WTC11 (cell line): Measurements from ENCODE around the gene SUN2. TPM values are rescaled to one million over a fixed set of nuclear protein-coding genes. Genes with fewer than 3 reads are reported as not detected.

ENCODE experiments used
- ATAC-seq: fragments of 200-7000 bp; cut with Tn5 transposase; 2 replicates; pipeline ENCODE4 v1.10.0; 2021; ENCODE audit warnings: mild to moderate bottlenecking, moderate library complexity
- CTCF ChIA-PET: fragments of 300-600 bp; sonication (Branson Sonifier 250); formaldehyde crosslinking; loops from one replicate; lab custom pipeline; 2021; ENCODE audit warnings: antibody characterized with exemption; lab: Charles Lee
- POLR2A ChIA-PET: fragments of 350-600 bp; sonication (Branson Sonifier 250); formaldehyde crosslinking; loops from one replicate; lab custom pipeline; 2021; ENCODE audit warnings: antibody characterized with exemption; lab: Charles Lee
- DNase-seq: peaks from one replicate; pipeline ENCODE4 v3.0.0; 2021; ENCODE audit warnings: low spot score
- H3K27ac Mint-ChIP-seq: 2 replicates; pipeline ENCODE4 v1.8.0; 2021; ENCODE audit warnings: mixed read lengths
- H3K27me3 Mint-ChIP-seq: 2 replicates; pipeline ENCODE4 v1.8.0; 2021; ENCODE audit warnings: low read depth, mild to moderate bottlenecking, moderate library complexity, mixed read lengths
- H3K36me3 Mint-ChIP-seq: 2 replicates; pipeline ENCODE4 v1.8.0; 2021; ENCODE audit warnings: mixed read lengths
- H3K4me1 Mint-ChIP-seq: 2 replicates; pipeline ENCODE4 v1.8.0; 2022; ENCODE audit warnings: mixed read lengths
- H3K4me3 Mint-ChIP-seq: 2 replicates; pipeline ENCODE4 v1.8.0; 2021; ENCODE audit warnings: mild to moderate bottlenecking, moderate library complexity, mixed read lengths
- H3K9me3 Mint-ChIP-seq: 2 replicates; pipeline ENCODE4 v1.8.0; 2021; ENCODE audit warnings: mixed read lengths
- KAT7 ChIP-seq: sonication (generic); formaldehyde crosslinking; IDR thresholded peaks from 2 replicates; pipeline ENCODE4 v1.8.1; 2023; ENCODE audit warnings: missing genetic modification reagents, mild to moderate bottlenecking, borderline replicate concordance
- MYBL2 ChIP-seq: sonication (generic); formaldehyde crosslinking; IDR thresholded peaks from 2 replicates; pipeline ENCODE4 v1.8.1; 2023; ENCODE audit warnings: mild to moderate bottlenecking, moderate library complexity, missing genetic modification reagents
- NR2C2 ChIP-seq: sonication (generic); formaldehyde crosslinking; IDR thresholded peaks from 2 replicates; pipeline ENCODE4 v1.8.0; 2022; ENCODE audit warnings: mild to moderate bottlenecking, missing genetic modification reagents
- OVOL2 ChIP-seq: fragments of 250-450 bp; sonication (Bioruptor Pico); IDR thresholded peaks from 2 replicates; pipeline ENCODE4 v1.9.0; 2021; ENCODE audit warnings: mild to moderate bottlenecking, borderline replicate concordance
- SOX15 ChIP-seq: fragments of 250-450 bp; sonication (Bioruptor Pico); IDR thresholded peaks from 2 replicates; pipeline ENCODE4 v1.9.0; 2021; ENCODE audit warnings: mild to moderate bottlenecking
- ZNF138 ChIP-seq: sonication (generic); formaldehyde crosslinking; conservative IDR thresholded peaks from 2 replicates; pipeline ENCODE4 v1.8.1; 2022; ENCODE audit warnings: mild to moderate bottlenecking, moderate library complexity, missing genetic modification reagents
- ZNF263 ChIP-seq: sonication (generic); formaldehyde crosslinking; IDR thresholded peaks from 2 replicates; pipeline ENCODE4 v1.8.1; 2022; ENCODE audit warnings: low read depth, mild to moderate bottlenecking, moderate library complexity, missing genetic modification reagents
- ZNF423 ChIP-seq: fragments of 250-450 bp; sonication (Bioruptor Pico); IDR thresholded peaks from 2 replicates; pipeline ENCODE4 v2.1.2; 2022; ENCODE audit warnings: mild to moderate bottlenecking, moderate library complexity
- total RNA-seq: library from RNA; stranded (reverse); gene quantifications from 3 replicates; pipeline ENCODE4 v1.2.3, GENCODE V29; 2021
- TF ChIP-seq, protein P1 (sequence below): sonication (generic); formaldehyde crosslinking; conservative IDR thresholded peaks from 2 replicates; pipeline ENCODE4 v1.8.1; 2022; ENCODE audit warnings: mild to moderate bottlenecking, missing genetic modification reagents
- TF ChIP-seq, protein P2 (sequence below): sonication (generic); formaldehyde crosslinking; IDR thresholded peaks from 2 replicates; pipeline ENCODE4 v1.8.1; 2023; ENCODE audit warnings: mild to moderate bottlenecking, missing genetic modification reagents, borderline replicate concordance
- TF ChIP-seq, protein P3 (sequence below): sonication (generic); formaldehyde crosslinking; IDR thresholded peaks from 2 replicates; pipeline ENCODE4 v1.8.1; 2022; ENCODE audit warnings: low read depth, mild to moderate bottlenecking, moderate library complexity, missing genetic modification reagents, borderline replicate concordance
- TF ChIP-seq, protein P4 (sequence below): sonication (generic); formaldehyde crosslinking; IDR thresholded peaks from 2 replicates; pipeline ENCODE4 v1.8.1; 2023; ENCODE audit warnings: mild to moderate bottlenecking, missing genetic modification reagents
- TF ChIP-seq, protein P5 (sequence below): fragments of 250-450 bp; sonication (Bioruptor Pico); conservative IDR thresholded peaks from 2 replicates; pipeline ENCODE4 v1.9.0; 2021; ENCODE audit warnings: mild to moderate bottlenecking
- TF ChIP-seq, protein P6 (sequence below): fragments of 250-450 bp; sonication (Bioruptor Pico); IDR thresholded peaks from 2 replicates; pipeline ENCODE4 v1.9.0; 2021; ENCODE audit warnings: mild to moderate bottlenecking
- TF ChIP-seq, protein P7 (sequence below): sonication (generic); formaldehyde crosslinking; IDR thresholded peaks from 2 replicates; pipeline ENCODE4 v1.8.1; 2023; ENCODE audit warnings: mild to moderate bottlenecking, missing genetic modification reagents
- TF ChIP-seq, protein P8 (sequence below): sonication (generic); formaldehyde crosslinking; IDR thresholded peaks from 2 replicates; pipeline ENCODE4 v1.8.0; 2023; ENCODE audit warnings: missing genetic modification reagents, mild to moderate bottlenecking, borderline replicate concordance
- TF ChIP-seq, protein P9 (sequence below): sonication (generic); formaldehyde crosslinking; IDR thresholded peaks from 2 replicates; pipeline ENCODE4 v1.8.0; 2022; ENCODE audit warnings: mild to moderate bottlenecking, missing genetic modification reagents

Gene SUN2
- total RNA-seq, 1 experiment from 2014 or later, result 30.1 TPM

DNA sequence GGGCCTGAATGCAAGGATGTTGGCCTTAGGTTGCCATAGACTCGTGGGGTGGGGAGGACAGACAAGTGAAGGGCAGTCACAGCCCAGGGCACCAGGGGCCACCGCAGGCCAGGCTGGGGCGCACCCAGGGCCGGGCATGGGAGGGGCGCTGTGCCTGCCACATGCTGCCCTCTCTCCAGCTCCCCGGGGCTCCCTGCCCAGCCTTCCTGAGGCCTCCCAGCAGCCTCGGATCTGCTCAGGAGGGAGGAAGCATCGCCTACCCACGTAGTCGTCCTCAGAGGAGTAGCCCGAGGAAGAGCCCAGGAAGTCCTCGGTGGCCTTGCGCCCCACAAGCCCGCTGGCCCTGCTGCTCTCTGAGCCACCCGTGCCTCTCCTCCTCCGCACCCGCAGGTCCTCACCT is 5.2 kb downstream of the SUN2 start:
- ChIA-PET CTCF (interaction anchor here (2.7 to 2.8 kb wide), 2 partner anchors 15 to 18 kb away, joined by 10 to 11 read pairs; no protein-coding TSS in a partner anchor), POLR2A (no interaction called here)
- Mint-ChIP-seq H3K9me3 (no peaks in the 10 kb centered on the region), H3K4me3 (no peak overlapping the region), H3K27me3 (no peaks in the 10 kb centered on the region; the same call in 1 of the 2 replicates), H3K27ac (no peak overlapping the region), H3K36me3 (peaks cover 6% of the 10 kb centered on the region), H3K4me1 (peaks cover 15% of the 10 kb centered on the region)
- no peak for DNase-seq
- ATAC-seq, result no peak
- TF ChIP-seq, protein P1, sequence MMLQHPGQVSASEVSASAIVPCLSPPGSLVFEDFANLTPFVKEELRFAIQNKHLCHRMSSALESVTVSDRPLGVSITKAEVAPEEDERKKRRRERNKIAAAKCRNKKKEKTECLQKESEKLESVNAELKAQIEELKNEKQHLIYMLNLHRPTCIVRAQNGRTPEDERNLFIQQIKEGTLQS, result no peak
- TF ChIP-seq, protein P2, sequence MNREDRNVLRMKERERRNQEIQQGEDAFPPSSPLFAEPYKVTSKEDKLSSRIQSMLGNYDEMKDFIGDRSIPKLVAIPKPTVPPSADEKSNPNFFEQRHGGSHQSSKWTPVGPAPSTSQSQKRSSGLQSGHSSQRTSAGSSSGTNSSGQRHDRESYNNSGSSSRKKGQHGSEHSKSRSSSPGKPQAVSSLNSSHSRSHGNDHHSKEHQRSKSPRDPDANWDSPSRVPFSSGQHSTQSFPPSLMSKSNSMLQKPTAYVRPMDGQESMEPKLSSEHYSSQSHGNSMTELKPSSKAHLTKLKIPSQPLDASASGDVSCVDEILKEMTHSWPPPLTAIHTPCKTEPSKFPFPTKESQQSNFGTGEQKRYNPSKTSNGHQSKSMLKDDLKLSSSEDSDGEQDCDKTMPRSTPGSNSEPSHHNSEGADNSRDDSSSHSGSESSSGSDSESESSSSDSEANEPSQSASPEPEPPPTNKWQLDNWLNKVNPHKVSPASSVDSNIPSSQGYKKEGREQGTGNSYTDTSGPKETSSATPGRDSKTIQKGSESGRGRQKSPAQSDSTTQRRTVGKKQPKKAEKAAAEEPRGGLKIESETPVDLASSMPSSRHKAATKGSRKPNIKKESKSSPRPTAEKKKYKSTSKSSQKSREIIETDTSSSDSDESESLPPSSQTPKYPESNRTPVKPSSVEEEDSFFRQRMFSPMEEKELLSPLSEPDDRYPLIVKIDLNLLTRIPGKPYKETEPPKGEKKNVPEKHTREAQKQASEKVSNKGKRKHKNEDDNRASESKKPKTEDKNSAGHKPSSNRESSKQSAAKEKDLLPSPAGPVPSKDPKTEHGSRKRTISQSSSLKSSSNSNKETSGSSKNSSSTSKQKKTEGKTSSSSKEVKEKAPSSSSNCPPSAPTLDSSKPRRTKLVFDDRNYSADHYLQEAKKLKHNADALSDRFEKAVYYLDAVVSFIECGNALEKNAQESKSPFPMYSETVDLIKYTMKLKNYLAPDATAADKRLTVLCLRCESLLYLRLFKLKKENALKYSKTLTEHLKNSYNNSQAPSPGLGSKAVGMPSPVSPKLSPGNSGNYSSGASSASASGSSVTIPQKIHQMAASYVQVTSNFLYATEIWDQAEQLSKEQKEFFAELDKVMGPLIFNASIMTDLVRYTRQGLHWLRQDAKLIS, result no peak
- TF ChIP-seq MYBL2 (no peak), NR2C2 (CRISPR knock-in tag) (no peak), KAT7 (no peak), ZNF138 (CRISPR knock-in tag) (no peak), SOX15 (CRISPR knock-in tag) (no peak), ZNF263 (CRISPR knock-in tag) (no peak), ZNF423 (CRISPR knock-in tag) (no peak), OVOL2 (CRISPR knock-in tag) (no peak)
- TF ChIP-seq, protein P3, sequence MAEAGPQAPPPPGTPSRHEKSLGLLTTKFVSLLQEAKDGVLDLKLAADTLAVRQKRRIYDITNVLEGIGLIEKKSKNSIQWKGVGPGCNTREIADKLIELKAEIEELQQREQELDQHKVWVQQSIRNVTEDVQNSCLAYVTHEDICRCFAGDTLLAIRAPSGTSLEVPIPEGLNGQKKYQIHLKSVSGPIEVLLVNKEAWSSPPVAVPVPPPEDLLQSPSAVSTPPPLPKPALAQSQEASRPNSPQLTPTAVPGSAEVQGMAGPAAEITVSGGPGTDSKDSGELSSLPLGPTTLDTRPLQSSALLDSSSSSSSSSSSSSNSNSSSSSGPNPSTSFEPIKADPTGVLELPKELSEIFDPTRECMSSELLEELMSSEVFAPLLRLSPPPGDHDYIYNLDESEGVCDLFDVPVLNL (CRISPR knock-in tag), result no peak
- TF ChIP-seq, protein P4, sequence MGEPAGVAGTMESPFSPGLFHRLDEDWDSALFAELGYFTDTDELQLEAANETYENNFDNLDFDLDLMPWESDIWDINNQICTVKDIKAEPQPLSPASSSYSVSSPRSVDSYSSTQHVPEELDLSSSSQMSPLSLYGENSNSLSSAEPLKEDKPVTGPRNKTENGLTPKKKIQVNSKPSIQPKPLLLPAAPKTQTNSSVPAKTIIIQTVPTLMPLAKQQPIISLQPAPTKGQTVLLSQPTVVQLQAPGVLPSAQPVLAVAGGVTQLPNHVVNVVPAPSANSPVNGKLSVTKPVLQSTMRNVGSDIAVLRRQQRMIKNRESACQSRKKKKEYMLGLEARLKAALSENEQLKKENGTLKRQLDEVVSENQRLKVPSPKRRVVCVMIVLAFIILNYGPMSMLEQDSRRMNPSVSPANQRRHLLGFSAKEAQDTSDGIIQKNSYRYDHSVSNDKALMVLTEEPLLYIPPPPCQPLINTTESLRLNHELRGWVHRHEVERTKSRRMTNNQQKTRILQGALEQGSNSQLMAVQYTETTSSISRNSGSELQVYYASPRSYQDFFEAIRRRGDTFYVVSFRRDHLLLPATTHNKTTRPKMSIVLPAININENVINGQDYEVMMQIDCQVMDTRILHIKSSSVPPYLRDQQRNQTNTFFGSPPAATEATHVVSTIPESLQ (CRISPR knock-in tag), result no peak
- TF ChIP-seq, protein P5, sequence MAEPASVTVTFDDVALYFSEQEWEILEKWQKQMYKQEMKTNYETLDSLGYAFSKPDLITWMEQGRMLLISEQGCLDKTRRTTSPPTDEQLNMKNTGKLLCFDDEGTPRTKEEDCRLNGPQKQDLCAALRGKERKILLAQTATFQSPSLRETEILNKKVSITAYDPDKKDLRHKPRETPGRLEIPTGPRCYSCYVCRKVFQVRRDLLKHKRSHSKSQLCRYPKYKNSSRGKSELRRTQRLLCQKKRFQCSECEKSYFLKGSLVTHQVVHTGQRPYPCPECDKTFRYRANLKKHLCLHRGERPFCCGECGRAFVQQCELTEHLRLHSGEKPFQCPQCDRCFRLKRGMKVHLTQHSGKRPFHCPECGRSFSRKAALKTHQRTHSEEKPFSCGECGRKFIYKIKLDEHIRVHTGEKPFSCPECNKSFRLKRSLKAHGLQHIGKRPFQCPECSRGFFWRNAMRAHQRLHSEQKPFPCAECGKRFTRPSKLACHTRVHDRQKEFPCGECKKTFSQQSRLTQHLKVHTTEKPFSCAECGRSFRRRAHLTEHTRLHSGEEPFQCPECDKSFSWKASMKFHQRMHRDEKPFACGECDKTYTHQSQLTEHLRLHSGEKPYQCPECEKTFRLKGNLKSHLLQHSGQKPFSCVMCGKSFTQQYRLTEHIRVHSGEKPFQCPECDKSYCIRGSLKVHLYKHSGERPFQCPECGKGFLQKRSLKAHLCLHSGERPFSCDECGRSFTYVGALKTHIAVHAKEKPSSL (CRISPR knock-in tag), result no peak
- TF ChIP-seq, protein P6, sequence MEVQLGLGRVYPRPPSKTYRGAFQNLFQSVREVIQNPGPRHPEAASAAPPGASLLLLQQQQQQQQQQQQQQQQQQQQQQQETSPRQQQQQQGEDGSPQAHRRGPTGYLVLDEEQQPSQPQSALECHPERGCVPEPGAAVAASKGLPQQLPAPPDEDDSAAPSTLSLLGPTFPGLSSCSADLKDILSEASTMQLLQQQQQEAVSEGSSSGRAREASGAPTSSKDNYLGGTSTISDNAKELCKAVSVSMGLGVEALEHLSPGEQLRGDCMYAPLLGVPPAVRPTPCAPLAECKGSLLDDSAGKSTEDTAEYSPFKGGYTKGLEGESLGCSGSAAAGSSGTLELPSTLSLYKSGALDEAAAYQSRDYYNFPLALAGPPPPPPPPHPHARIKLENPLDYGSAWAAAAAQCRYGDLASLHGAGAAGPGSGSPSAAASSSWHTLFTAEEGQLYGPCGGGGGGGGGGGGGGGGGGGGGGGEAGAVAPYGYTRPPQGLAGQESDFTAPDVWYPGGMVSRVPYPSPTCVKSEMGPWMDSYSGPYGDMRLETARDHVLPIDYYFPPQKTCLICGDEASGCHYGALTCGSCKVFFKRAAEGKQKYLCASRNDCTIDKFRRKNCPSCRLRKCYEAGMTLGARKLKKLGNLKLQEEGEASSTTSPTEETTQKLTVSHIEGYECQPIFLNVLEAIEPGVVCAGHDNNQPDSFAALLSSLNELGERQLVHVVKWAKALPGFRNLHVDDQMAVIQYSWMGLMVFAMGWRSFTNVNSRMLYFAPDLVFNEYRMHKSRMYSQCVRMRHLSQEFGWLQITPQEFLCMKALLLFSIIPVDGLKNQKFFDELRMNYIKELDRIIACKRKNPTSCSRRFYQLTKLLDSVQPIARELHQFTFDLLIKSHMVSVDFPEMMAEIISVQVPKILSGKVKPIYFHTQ (CRISPR knock-in tag), result no peak
- TF ChIP-seq, protein P7, sequence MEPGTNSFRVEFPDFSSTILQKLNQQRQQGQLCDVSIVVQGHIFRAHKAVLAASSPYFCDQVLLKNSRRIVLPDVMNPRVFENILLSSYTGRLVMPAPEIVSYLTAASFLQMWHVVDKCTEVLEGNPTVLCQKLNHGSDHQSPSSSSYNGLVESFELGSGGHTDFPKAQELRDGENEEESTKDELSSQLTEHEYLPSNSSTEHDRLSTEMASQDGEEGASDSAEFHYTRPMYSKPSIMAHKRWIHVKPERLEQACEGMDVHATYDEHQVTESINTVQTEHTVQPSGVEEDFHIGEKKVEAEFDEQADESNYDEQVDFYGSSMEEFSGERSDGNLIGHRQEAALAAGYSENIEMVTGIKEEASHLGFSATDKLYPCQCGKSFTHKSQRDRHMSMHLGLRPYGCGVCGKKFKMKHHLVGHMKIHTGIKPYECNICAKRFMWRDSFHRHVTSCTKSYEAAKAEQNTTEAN, result no peak
- TF ChIP-seq, protein P8, sequence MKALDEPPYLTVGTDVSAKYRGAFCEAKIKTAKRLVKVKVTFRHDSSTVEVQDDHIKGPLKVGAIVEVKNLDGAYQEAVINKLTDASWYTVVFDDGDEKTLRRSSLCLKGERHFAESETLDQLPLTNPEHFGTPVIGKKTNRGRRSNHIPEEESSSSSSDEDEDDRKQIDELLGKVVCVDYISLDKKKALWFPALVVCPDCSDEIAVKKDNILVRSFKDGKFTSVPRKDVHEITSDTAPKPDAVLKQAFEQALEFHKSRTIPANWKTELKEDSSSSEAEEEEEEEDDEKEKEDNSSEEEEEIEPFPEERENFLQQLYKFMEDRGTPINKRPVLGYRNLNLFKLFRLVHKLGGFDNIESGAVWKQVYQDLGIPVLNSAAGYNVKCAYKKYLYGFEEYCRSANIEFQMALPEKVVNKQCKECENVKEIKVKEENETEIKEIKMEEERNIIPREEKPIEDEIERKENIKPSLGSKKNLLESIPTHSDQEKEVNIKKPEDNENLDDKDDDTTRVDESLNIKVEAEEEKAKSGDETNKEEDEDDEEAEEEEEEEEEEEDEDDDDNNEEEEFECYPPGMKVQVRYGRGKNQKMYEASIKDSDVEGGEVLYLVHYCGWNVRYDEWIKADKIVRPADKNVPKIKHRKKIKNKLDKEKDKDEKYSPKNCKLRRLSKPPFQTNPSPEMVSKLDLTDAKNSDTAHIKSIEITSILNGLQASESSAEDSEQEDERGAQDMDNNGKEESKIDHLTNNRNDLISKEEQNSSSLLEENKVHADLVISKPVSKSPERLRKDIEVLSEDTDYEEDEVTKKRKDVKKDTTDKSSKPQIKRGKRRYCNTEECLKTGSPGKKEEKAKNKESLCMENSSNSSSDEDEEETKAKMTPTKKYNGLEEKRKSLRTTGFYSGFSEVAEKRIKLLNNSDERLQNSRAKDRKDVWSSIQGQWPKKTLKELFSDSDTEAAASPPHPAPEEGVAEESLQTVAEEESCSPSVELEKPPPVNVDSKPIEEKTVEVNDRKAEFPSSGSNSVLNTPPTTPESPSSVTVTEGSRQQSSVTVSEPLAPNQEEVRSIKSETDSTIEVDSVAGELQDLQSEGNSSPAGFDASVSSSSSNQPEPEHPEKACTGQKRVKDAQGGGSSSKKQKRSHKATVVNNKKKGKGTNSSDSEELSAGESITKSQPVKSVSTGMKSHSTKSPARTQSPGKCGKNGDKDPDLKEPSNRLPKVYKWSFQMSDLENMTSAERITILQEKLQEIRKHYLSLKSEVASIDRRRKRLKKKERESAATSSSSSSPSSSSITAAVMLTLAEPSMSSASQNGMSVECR (CRISPR knock-in tag), result no peak
- TF ChIP-seq, protein P9, sequence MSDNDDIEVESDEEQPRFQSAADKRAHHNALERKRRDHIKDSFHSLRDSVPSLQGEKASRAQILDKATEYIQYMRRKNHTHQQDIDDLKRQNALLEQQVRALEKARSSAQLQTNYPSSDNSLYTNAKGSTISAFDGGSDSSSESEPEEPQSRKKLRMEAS (CRISPR knock-in tag), result no peak
